Calu3 (cell line): ENCODE measurements around the gene AUH. TPM values are rescaled to one million over a fixed set of nuclear protein-coding genes. Genes with fewer than 3 reads are reported as not detected.

Source experiments
- BruUV-seq: library from RNA; stranded (reverse); fragments of 400-500 nt; replicated peaks from 2 replicates; lab custom pipeline; 2021; lab: Mats Ljungman, UMichigan
- CTCF ChIA-PET: fragments of 300-600 bp; sonication (Branson Sonifier 250); formaldehyde crosslinking; loops from one replicate; lab custom pipeline; 2022; ENCODE audit warnings: antibody characterized with exemption; lab: Charles Lee
- DNase-seq: peaks from one replicate; pipeline ENCODE4 v3.0.0; 2022
- H3K27ac Mint-ChIP-seq: one replicate; pipeline ENCODE4 v1.8.0; 2022; ENCODE audit warnings: mixed read lengths; ENCODE audit not compliant: unreplicated experiment
- H3K27me3 Mint-ChIP-seq: one replicate; pipeline ENCODE4 v1.8.0; 2022; ENCODE audit warnings: mixed read lengths; ENCODE audit not compliant: unreplicated experiment
- H3K36me3 Mint-ChIP-seq: one replicate; pipeline ENCODE4 v1.8.0; 2022; ENCODE audit warnings: mild to moderate bottlenecking, moderate library complexity, mixed read lengths; ENCODE audit not compliant: insufficient read depth, unreplicated experiment
- H3K4me1 Mint-ChIP-seq: one replicate; pipeline ENCODE4 v1.8.0; 2022; ENCODE audit warnings: mild to moderate bottlenecking, low read depth, mixed read lengths; ENCODE audit not compliant: unreplicated experiment
- H3K4me3 Mint-ChIP-seq: one replicate; pipeline ENCODE4 v1.8.0; 2022; ENCODE audit warnings: mild to moderate bottlenecking, low read depth, moderate library complexity, mixed read lengths; ENCODE audit not compliant: unreplicated experiment
- H3K9me3 Mint-ChIP-seq: one replicate; pipeline ENCODE4 v1.8.0; 2022; ENCODE audit warnings: low read depth, mixed read lengths; ENCODE audit not compliant: unreplicated experiment
- intact Hi-C: fragments of 100-400 bp; cut with micrococcal nuclease; formaldehyde crosslinking; loops from one replicate; pipeline ENCODE4 v1.10.0; 2022; ENCODE audit not compliant: unreplicated experiment
- total RNA-seq: library from RNA; stranded (reverse); gene quantifications from 2 replicates; pipeline ENCODE4 v1.2.3, GENCODE V29; 2022
- TF ChIP-seq, protein P1 (sequence below): fragments of 200-600 bp; IDR thresholded peaks from one replicate; pipeline ENCODE4 v1.8.0; 2022; ENCODE audit warnings: antibody characterized with exemption; ENCODE audit not compliant: unreplicated experiment

The AUH gene
- total RNA-seq, 1 experiment from 2014 or later, result 13.4 TPM

DNA sequence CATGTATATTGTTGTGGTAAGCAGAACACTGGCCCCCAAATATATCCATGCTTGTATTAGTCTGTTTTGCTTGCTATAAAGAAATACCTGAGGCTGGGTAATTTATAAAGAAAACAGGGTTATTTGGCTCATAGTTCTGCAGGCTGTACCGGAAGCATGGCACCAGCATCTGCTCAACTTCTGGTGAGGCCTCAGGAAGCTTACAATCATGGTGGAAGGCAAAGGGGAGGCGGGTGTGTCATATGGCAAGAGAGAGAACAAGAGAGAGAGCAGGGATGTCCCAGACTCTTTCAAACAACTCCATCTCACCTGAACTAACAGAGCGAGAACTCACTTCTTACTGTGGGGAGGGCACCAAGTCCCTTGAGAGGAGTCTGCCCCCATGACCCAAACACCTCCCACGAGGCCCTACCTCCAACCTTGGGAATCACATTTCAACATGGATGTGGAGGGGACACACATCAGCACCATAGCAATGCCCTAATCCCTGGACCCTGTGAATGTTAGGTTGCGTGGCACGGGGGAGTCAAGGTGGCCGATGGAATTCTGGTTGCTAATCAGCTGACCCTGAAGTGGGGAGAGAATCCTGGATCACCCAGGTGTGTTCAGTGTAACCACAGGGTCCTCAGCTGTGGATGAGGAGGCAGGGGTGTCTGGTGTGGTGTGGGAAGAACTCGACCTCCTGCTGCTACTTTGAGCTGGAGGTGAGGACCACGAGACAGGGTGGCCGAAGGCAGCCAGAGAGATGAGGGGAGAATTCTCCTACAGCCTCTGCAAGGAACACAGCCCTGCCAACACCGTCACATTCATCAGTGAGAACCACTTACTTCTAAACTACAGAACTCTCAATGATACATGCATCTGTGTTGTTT is 172.8 kb downstream of the AUH start:
- no peaks in the 10 kb centered on the region for H3K9me3 Mint-ChIP-seq
- intact Hi-C loops, result no loop called here
- TF ChIP-seq, protein P1, sequence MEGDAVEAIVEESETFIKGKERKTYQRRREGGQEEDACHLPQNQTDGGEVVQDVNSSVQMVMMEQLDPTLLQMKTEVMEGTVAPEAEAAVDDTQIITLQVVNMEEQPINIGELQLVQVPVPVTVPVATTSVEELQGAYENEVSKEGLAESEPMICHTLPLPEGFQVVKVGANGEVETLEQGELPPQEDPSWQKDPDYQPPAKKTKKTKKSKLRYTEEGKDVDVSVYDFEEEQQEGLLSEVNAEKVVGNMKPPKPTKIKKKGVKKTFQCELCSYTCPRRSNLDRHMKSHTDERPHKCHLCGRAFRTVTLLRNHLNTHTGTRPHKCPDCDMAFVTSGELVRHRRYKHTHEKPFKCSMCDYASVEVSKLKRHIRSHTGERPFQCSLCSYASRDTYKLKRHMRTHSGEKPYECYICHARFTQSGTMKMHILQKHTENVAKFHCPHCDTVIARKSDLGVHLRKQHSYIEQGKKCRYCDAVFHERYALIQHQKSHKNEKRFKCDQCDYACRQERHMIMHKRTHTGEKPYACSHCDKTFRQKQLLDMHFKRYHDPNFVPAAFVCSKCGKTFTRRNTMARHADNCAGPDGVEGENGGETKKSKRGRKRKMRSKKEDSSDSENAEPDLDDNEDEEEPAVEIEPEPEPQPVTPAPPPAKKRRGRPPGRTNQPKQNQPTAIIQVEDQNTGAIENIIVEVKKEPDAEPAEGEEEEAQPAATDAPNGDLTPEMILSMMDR, result no peak

DNA sequence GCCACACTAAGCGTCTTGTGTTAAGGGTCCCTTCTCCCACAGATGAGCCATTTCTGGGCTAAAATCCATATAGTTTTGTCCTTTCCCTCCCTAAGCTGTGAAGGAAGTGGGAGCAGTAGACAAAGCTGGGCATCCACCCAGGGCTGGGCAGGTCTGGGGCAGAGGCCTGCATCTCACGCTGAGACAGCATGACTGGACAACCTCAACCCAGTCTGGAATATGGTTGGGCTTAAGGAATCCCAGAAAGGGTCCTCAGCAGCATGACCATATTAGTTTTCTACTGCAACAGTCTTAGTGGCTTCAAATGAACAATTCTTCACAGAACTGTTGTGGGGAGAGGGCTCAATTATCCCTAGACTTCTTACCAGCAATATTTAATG is 173.8 kb downstream of the AUH start:
- CTCF ChIA-PET, result interaction anchor here (0.6 kb wide), 1 partner anchor 10 kb away, joined by 3 read pairs; no protein-coding TSS in a partner anchor
- intact Hi-C loops, result no loop called here
- H3K27ac Mint-ChIP-seq, result no peak overlapping the region
- no peak for DNase-seq
- no peak overlapping the region for H3K4me3 Mint-ChIP-seq
- H3K36me3 Mint-ChIP-seq, result no peaks in the 10 kb centered on the region
- no TSS peak for BruUV-seq
- no peaks in the 10 kb centered on the region for H3K9me3 Mint-ChIP-seq
- H3K4me1 Mint-ChIP-seq, result peaks cover 21% of the 10 kb centered on the region
- TF ChIP-seq, protein P1, result no peak
- no peaks in the 10 kb centered on the region for H3K27me3 Mint-ChIP-seq

More for the DNA sequence above, 172.8 kb downstream of the AUH start:
- no peak overlapping the region for H3K27ac Mint-ChIP-seq
- CTCF ChIA-PET, result no interaction called here
- no peak overlapping the region for H3K4me3 Mint-ChIP-seq
- no peak for DNase-seq
- peaks cover 7% of the 10 kb centered on the region for H3K36me3 Mint-ChIP-seq
- no peaks in the 10 kb centered on the region for H3K27me3 Mint-ChIP-seq
- BruUV-seq, result no TSS peak
- H3K4me1 Mint-ChIP-seq, result peaks cover 26% of the 10 kb centered on the region

DNA sequence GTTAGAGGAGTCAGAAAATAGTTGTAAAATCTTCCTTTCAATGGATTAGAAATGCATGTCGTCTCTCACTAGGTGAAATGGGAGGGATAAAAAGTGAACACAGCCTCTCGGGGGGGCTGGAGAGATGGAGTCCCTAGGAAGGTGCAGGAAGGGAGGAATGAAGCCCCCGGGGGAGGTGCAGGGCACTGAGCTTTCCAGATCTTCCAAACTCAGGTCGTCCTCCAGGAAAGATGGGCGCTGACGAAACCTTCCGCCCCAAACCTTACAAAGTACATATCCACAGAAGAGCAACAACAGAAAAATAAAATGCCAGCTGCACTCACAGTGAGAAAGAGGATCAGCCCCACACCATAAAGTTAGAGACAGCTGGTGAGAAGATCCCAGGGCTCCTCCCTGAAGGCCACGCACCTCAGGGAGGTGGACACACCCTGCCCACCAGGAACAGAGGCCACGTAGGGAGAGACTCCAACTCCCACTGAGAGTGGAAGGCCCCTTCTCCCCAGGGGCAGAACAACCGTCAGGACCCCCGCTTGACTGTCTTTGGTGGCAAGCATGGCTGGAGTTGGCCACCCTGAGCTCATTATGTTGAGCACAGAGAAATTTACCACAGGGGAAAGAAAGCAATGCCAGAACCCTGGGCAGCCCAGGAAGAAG is 174.3 kb downstream of the AUH start:
- H3K36me3 Mint-ChIP-seq, result no peaks in the 10 kb centered on the region
- H3K4me1 Mint-ChIP-seq, result peaks cover 25% of the 10 kb centered on the region
- H3K27me3 Mint-ChIP-seq, result no peaks in the 10 kb centered on the region
- CTCF ChIA-PET, result interaction anchor here (0.6 kb wide), 1 partner anchor 10 kb away, joined by 3 read pairs; no protein-coding TSS in a partner anchor
- intact Hi-C loops, result no loop called here
- DNase-seq, result no peak
- TF ChIP-seq, protein P1, result no peak
- BruUV-seq, result no TSS peak
- no peaks in the 10 kb centered on the region for H3K9me3 Mint-ChIP-seq
- no peak overlapping the region for H3K4me3 Mint-ChIP-seq
- H3K27ac Mint-ChIP-seq, result no peak overlapping the region

DNA sequence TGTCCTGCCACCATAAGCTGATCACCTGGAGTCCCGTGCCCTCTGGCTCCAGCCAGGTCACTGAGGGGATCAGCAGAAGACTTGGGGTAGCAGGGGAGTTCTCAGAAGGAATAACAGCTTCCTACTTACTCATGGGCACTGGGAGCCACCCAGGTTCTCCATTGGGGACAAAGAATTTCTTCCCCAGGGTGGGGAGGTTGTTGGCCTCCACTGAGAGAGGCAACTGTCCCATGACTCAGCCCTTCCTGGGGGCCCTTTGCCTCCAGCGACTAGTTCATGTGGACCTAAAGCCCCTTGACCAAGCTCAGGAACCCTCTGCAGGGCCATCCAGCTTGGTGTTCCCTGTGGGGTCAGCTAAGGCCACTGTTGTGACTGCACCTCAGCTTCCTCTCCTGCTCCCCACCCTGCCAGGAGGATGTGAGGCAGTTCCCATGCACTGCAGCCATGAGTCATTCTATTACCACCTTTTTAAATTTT is 175.0 kb downstream of the AUH start:
- no peaks in the 10 kb centered on the region for H3K27me3 Mint-ChIP-seq
- no peak overlapping the region for H3K27ac Mint-ChIP-seq
- no peaks in the 10 kb centered on the region for H3K9me3 Mint-ChIP-seq
- no peak overlapping the region for H3K4me3 Mint-ChIP-seq
- peaks cover 18% of the 10 kb centered on the region for H3K4me1 Mint-ChIP-seq
- intact Hi-C loops, result no loop called here
- H3K36me3 Mint-ChIP-seq, result no peaks in the 10 kb centered on the region
- DNase-seq, result no peak
- no TSS peak for BruUV-seq
- CTCF ChIA-PET, result no interaction called here
- TF ChIP-seq, protein P1, result no peak
